GM23338 (cell line): ENCODE data around the gene ARL6IP5.

Source experiments
- CREB1 ChIP-seq: fragments of 250-450 bp; sonication (Bioruptor Pico); IDR thresholded peaks from 2 replicates; pipeline ENCODE4 v1.5.0; 2020; ENCODE audit warnings: low read depth, mild to moderate bottlenecking, moderate library complexity
- EZH2 ChIP-seq: fragments of 200-600 bp; sonication (generic); IDR thresholded peaks from one replicate; pipeline ENCODE4 v1.8.0; 2017; ENCODE audit warnings: antibody characterized with exemption, mild to moderate bottlenecking, low read depth; ENCODE audit not compliant: unreplicated experiment
- EZH2phosphoT487 ChIP-seq: fragments of 200-600 bp; sonication (generic); IDR thresholded peaks from one replicate; pipeline ENCODE4 v1.8.1; 2018; ENCODE audit warnings: antibody characterized with exemption; ENCODE audit not compliant: unreplicated experiment
- JUNB ChIP-seq: IDR thresholded peaks from one replicate; pipeline ENCODE4 v1.6.1; 2016; ENCODE audit warnings: antibody characterized with exemption; ENCODE audit not compliant: unreplicated experiment
- NANOG ChIP-seq: IDR thresholded peaks from 2 replicates; pipeline ENCODE4 v1.6.1; 2016; ENCODE audit warnings: antibody characterized with exemption, borderline replicate concordance
- POLR2AphosphoS5 ChIP-seq: IDR thresholded peaks from 2 replicates; pipeline ENCODE4 v1.6.1; 2016; ENCODE audit warnings: antibody characterized with exemption, low read depth
- STAT1 ChIP-seq: IDR thresholded peaks from one replicate; pipeline ENCODE4 v1.6.1; 2016; ENCODE audit warnings: antibody characterized with exemption; ENCODE audit not compliant: unreplicated experiment
- ZNF114 ChIP-seq: fragments of 250-450 bp; sonication (Bioruptor Pico); IDR thresholded peaks from 2 replicates; pipeline ENCODE4 v1.5.0; 2020; ENCODE audit warnings: mild to moderate bottlenecking, moderate library complexity
- ZNF331 ChIP-seq: fragments of 250-450 bp; sonication (Bioruptor Pico); IDR thresholded peaks from 2 replicates; pipeline ENCODE4 v1.5.0; 2020; ENCODE audit warnings: low read depth, mild to moderate bottlenecking, moderate library complexity
- TF ChIP-seq, protein P1 (sequence below), 2 experiments: fragments of 200-600 bp in 1 of 2; sonication (generic) in 1 of 2; conservative IDR thresholded peaks; 2 replicates each; pipeline versions ENCODE4 v1.5.1 to v1.6.1; 2016 to 2017; ENCODE audit warnings: antibody characterized with exemption in 2 of 2, low read depth in 2 of 2, mild to moderate bottlenecking in 2 of 2, moderate library complexity in 1 of 2
- TF ChIP-seq, protein P2 (sequence below): IDR thresholded peaks from one replicate; pipeline ENCODE4 v1.6.1; 2018; ENCODE audit warnings: antibody characterized with exemption; ENCODE audit not compliant: unreplicated experiment
- TF ChIP-seq, protein P3 (sequence below): IDR thresholded peaks from 2 replicates; pipeline ENCODE4 v1.6.1; 2016; ENCODE audit warnings: antibody characterized with exemption

DNA sequence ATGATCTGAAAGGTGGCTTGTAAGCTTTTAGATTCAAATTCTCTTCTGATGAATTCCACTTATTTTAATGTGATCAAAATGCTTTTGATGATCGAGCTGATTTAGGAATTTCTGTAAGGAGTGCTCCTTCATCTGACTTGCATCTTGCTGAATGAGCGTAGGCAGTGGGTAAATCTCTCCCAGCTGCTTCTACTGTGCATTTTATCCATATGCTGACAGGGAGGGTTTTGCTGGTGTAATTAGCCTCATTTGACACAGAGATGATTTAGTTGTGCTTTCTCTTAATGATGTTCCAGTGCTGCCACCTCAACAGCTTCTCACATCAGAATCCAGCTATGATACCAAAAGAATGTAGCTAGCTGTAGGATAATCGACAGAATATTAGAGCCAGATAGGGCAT, 41.5 kb downstream of the ARL6IP5 start:
- TF ChIP-seq, protein P1, sequence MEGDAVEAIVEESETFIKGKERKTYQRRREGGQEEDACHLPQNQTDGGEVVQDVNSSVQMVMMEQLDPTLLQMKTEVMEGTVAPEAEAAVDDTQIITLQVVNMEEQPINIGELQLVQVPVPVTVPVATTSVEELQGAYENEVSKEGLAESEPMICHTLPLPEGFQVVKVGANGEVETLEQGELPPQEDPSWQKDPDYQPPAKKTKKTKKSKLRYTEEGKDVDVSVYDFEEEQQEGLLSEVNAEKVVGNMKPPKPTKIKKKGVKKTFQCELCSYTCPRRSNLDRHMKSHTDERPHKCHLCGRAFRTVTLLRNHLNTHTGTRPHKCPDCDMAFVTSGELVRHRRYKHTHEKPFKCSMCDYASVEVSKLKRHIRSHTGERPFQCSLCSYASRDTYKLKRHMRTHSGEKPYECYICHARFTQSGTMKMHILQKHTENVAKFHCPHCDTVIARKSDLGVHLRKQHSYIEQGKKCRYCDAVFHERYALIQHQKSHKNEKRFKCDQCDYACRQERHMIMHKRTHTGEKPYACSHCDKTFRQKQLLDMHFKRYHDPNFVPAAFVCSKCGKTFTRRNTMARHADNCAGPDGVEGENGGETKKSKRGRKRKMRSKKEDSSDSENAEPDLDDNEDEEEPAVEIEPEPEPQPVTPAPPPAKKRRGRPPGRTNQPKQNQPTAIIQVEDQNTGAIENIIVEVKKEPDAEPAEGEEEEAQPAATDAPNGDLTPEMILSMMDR (conservative IDR thresholded peaks at IDR 0.05; ENCODE audit: low read depth in 2 of 2), result no peak
- TF ChIP-seq EZH2, result no peak
- no peak for TF ChIP-seq EZH2phosphoT487
- TF ChIP-seq, protein P2, sequence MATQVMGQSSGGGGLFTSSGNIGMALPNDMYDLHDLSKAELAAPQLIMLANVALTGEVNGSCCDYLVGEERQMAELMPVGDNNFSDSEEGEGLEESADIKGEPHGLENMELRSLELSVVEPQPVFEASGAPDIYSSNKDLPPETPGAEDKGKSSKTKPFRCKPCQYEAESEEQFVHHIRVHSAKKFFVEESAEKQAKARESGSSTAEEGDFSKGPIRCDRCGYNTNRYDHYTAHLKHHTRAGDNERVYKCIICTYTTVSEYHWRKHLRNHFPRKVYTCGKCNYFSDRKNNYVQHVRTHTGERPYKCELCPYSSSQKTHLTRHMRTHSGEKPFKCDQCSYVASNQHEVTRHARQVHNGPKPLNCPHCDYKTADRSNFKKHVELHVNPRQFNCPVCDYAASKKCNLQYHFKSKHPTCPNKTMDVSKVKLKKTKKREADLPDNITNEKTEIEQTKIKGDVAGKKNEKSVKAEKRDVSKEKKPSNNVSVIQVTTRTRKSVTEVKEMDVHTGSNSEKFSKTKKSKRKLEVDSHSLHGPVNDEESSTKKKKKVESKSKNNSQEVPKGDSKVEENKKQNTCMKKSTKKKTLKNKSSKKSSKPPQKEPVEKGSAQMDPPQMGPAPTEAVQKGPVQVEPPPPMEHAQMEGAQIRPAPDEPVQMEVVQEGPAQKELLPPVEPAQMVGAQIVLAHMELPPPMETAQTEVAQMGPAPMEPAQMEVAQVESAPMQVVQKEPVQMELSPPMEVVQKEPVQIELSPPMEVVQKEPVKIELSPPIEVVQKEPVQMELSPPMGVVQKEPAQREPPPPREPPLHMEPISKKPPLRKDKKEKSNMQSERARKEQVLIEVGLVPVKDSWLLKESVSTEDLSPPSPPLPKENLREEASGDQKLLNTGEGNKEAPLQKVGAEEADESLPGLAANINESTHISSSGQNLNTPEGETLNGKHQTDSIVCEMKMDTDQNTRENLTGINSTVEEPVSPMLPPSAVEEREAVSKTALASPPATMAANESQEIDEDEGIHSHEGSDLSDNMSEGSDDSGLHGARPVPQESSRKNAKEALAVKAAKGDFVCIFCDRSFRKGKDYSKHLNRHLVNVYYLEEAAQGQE, result no peak
- TF ChIP-seq POLR2AphosphoS5, result no peak
- TF ChIP-seq, protein P3, sequence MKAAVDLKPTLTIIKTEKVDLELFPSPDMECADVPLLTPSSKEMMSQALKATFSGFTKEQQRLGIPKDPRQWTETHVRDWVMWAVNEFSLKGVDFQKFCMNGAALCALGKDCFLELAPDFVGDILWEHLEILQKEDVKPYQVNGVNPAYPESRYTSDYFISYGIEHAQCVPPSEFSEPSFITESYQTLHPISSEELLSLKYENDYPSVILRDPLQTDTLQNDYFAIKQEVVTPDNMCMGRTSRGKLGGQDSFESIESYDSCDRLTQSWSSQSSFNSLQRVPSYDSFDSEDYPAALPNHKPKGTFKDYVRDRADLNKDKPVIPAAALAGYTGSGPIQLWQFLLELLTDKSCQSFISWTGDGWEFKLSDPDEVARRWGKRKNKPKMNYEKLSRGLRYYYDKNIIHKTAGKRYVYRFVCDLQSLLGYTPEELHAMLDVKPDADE, result no peak
- TF ChIP-seq CREB1 (CRISPR knock-in tag), result no peak
- TF ChIP-seq JUNB, result no peak
- TF ChIP-seq STAT1, result no peak
- no peak for TF ChIP-seq ZNF114
- no peak for TF ChIP-seq NANOG
- no peak for TF ChIP-seq ZNF331 (CRISPR knock-in tag)
